HG02623 (cell line): ENCODE measurements around the gene PI4KA.

Experiments
- ATAC-seq: cut with Tn5 transposase; IDR thresholded peaks from one replicate; pipeline ENCODE4 v1.9.1; 2021; ENCODE audit warnings: moderate library complexity; ENCODE audit not compliant: unreplicated experiment

The PI4KA gene

DNA sequence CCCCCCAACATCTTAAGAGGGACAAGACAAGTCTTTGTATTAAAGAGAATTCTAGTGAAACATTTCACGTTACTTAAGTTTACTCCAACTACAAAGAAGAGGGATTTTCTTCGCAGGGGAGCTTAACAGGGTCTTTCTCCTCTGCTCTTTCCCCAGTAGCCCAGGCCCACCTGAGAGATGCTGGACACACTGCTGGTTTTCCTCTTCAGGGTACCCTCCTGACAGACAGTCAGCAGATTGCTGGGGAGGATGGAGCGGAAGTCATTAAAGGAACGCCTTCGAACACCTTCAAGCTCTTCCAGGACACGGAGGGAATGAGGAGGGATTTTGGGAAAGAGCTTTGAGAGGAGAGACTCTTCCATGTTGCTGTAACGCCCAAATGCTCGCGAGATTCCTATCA lies 39.1 kb downstream of the PI4KA start:
- no peak for ATAC-seq

DNA sequence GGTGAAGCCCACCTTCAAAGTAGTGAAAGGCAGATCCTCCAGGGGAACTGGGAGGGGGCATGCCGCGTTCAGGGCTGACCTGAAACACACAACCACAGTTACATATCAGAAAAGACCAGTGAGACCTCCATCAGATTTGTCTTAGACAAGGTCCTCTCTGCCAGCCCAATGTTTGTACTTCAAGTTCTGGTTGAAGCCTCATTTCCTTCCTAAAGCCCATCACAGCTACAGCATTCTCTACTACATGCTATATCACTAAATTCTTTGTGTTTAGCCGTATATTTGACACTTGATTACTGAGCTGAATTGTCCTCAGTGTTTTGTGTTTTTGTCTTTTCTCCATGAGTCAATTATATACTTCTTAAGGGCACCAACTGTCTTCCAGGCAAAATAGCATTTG lies 40.1 kb downstream of the PI4KA start:
- no peak for ATAC-seq

DNA sequence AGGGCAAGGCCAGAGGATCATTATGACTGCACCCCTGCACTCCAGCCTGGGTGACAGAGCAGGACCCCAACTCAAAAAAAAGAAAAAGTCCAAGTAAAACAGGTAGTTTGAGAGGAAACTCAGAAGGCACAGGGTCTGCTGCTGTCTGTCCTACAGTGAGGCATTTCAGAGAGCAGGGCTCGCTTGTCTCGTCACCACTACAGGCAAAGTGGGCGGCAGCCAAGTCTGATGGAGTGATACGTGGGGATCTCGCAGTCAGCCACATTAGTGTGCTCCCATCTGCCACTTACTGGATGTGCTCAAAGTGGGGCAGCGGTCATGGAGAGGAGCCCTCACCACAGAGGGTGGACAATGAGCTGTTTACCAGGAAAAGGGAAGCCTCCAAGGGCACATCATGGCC lies 42.1 kb downstream of the PI4KA start:
- ATAC-seq, result no peak

DNA sequence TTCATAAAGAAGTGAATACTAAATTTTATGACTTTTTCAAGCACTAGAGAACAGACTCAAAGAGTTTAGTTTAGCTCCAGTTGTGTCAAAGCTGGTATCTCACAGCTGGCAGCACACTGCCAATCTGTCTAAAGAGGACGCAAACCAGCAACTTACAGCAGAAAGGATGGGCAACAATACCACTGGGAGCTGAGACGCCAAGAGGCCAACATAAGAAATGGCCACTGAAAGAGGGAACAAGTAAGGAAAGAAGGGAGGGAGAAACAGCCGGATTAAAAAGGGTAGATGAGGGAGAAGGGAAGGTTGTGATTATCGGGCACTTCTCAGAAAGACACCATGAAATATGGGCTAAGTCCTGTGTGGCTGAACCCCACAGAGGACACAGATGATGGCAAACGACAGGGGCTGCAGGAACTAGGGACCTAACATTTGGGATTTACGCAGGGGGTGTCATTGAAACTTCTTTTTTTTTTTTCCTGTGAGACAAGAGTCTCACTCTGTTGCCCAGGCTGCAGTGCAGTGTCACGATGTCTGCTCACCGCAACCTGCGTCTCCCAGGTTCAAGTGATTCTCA lies 43.0 kb downstream of the PI4KA start:
- ATAC-seq, result no peak

DNA sequence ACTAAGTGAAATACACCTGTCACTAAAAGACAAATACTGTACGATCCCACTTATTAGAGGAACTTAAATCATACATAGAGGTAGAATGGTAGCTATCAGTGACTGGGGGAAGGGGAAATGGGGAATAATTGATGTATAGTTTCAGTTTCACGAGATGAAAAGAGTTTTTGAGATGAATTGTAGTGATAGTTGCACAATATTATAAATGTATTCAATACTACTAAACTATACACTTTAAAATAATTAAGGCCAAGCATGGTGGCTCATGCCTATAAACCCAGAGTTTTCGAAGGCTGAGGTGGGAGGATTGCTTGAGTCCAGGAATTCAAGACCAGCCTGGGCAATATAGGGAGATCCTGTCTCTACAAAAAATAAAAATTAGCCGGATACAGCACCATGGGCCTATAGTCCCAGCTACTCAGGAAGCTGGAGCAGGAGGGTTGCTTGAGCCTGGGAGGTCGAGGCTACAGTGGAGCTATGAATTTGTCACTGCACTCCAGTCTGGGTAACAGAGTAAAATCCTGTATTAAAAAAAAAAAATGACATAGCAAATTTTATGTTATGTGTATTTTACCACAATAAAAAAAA lies 44.3 kb downstream of the PI4KA start:
- no peak for ATAC-seq

DNA sequence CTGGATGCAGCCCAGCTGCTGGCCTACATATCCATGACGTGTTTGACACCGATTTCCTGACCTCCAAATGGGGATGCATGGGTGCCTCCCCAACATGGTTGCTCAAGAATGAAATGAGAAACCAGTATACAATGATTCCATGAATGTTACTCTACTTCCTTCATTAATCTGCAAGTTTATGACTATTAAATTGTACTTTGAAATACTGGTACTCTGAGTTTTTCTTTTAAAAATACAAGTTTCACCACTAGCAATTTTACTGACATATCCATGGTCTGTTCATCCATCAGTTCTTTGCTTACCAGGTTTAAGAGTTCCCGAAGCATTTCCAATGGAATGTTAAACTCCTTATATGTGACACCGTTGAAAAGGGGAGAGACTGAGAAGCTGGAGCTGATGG lies 45.6 kb downstream of the PI4KA start:
- ATAC-seq, result no peak

DNA sequence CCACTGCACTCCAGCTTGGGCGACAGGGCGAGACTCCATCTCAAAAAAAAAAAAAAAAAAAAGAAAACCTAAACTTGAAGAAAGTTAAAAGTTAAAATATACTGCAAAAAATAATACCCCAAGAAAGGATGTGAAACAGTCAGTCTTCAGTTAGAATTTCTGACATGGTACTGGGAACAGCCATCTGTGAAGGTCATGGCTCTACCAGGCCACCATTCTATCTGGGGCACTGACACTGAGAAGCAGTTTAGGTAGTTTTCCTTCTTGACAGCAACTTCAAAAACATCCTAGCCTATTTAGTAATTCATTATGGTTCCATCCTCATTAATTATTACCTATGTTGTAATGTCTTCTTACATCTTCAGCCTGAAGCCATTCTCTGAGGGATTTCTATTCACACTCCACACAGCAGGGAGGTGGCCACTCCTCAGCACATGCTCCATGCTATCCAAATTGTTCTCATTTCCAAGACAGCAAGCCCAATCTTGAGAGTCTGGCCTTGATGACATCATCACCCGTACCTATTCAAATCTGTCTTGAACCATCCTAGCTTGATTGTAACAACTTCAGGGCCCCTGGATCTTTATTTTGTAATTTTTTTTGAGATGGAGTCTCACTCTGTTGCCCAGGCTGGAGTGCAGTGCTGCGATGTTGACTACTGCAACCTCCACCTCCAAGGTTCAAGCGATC lies 46.5 kb downstream of the PI4KA start:
- ATAC-seq, result no peak

DNA sequence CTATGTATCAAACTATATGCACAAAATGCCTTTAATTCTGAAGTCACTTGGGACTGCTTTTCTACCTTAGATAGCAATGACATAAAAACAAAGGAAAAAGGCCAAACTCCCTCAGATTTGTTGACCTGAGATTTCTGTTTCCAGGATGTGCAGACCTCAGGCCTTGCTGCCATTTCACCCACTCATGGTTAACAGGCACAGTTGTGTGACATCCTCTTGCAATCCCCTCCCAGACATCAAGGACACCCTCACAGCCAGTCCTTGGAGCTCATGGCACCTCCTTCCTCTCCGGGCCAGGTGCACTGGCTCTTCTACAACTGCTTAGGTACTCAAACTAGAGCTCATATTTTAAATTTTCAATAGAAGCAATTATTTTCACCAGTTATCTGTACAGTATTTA lies 47.4 kb downstream of the PI4KA start:
- ATAC-seq, result no peak

DNA sequence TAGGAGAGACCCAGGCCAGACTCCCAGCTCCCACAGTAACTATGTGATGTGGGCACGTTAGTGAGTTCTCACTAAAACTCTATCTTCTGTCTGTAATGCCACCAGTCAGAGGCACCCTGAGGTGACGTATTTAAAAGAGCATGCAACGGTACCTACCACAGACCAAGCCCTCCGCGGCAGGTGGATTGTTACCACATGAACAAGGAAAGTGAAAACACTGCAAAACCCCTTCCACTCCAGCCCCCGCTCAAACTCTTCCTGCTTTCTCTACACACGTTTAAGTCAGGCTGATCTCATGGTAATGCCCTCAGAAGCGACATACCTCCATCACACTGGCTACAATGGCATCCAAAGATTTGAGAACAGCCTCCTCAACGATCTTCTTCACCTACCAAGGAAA lies 48.0 kb downstream of the PI4KA start:
- no peak for ATAC-seq

DNA sequence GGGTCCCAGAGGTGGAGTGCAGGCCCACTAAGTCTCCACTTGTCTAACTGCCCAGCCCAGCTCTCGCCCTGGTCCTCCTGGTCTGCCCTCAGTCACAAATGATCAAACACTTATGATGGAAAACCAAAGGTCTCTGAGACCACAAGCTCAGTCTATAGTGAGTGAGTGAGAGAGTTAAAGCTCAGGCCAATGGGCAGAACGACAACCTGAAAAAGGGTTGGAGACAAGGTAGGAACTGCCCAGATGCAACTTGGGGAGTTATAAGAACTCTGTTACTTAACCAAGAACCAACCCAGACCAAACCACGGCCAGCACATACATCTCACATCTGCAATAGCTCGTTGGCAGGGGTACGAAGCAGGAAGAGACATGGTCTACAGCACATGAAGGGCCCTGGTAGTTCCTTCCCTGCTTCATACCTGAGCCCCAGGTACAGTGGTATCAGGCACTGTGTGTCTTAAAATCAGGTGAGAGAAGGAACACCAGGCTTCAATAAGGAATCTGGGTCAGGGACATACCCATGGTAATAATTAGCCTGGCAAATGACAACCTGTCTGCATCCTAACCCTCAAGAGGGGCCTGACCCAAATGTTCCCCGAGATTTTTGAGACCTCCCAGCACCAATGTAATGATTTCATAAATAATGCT lies 48.9 kb downstream of the PI4KA start:
- no peak for ATAC-seq

DNA sequence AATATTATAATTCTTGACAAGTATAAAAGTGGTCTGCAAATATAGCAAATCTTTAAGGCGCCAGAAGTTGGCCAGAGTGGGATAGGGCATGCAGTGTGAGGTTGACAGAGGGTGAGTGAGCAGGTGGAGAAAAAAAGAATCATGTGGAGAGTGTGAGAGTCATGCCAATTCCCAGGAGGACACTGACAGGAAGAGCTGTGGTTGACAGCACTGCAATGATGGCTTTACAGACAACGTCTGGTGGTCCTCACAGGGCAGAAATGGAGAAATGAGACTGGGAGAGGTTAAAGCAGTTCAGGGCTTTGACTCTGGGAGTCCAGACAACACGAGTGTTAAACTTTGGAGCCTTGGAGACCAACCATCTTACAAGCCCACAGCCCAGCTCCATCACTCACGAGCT lies 49.8 kb downstream of the PI4KA start:
- ATAC-seq, result no peak

DNA sequence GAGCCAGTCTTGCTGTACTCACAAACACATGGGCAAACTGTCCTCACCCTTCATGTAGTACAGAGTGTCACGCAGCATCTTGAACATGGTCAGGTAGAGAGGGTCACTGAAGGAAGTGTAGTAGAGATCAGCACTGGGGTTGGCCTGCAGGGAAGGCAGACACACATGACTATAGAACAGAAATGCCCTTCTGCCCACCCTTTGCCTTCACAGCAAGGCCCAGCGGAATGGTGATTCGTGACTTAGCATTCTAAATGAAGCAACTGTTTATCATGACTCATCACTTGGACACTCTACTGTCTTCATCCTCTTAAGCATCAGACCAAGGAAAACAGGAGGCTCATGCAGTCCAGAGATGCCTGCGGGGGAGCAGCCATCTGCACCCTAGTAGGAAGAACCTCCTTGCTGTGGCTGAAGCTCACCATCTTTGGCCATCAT lies 51.3 kb downstream of the PI4KA start:
- no peak for ATAC-seq

DNA sequence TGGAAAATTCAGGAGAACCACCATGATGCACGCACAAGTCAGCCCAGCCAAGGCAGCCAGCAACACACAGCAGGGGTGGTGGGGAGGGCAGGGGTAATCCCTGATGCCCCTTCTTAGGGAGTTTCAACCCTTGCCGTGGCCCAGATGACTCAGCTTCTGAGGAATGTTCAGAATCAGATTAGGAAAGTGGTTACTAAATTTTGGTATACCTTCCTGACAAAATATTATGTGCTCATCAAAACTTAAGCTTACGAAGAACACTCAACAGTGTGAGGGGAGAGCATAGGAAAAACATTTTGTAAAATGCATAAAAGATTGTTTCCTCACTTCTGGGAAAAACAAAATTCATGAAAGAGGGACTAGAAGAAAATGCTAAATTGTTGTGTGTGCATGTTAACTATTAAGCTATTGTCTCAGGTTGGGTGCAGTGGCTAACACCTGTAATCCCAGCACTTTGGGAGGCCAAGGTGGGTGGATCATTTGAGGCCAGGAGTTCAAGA lies 52.6 kb downstream of the PI4KA start:
- ATAC-seq, result no peak

DNA sequence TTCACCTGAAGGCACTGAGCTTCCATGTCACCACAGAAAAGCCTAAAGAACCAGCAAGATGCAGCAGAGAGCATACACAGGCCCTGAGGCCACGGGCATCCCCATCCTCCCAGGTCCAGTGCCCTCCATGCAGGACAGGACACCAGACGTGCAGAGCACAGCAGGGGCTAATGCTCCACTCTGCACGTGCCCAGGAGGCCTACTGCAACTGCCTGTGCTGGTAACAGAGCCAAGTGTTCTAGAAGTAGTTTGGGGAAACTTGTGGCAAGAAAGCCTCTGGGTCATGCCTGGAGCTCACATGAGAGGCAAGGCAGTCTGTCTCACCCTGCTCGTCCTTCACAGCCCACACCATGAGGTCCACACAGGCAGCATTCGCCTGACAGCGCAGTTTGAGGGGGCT lies 54.0 kb downstream of the PI4KA start:
- no peak for ATAC-seq

DNA sequence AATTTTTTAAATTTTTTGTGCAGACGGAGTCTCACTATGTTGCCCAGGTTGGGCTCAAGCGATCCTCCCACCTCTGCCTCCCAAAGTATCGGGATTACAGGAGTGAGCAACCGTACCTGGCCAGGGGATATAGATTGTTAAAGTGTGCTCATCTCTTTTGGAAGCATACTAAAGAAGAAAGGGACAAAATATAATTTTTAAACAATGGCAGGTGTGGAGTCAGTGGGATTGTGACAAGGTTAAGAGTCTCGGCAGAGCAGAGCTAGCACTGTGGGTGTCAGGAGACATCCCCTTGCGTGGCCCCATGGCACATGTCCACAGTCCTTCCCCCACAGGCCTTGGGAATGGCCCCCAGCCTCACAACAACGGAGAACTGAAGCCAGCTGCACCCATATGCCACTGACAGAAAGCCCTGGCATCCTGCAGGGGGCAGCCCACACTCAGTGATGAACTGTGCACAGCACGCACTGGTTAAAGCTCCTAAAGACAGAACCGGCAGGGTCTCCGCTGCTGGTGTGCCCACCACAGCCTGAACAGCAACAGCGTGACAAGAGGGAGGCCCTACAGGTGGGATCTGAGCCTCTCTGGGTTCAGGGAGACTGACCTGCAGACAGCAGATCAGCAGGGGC lies 54.8 kb downstream of the PI4KA start:
- ATAC-seq, result no peak

DNA sequence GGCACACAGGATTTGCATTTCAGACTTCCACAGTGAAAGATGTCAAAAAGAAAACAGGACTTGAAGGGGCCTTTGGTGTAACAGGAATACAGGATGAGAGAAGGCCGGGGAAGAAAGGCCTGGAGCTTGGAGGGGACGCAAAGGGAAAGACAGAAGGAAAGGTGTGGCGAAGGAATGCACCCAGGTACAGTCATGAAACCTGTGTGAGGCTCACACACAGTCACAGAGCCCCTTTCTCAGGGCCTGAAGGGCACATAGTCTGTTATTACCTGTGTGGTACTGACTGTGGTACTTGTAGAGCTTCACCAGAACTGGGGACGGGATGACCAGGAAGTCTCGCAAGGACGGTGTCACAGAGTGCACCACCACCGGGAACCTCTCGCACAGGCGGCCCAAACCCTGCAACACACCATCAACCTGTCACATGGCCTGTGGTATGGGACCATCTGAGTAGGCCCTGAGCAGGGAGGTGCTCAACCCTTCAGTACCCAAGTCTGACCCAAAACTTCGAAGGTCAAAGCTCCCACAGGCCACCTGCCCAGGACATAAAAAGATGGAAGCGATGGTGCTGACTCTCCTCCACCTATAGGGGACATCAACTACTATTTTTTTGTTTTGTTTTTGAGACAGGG lies 55.6 kb downstream of the PI4KA start:
- no peak for ATAC-seq

DNA sequence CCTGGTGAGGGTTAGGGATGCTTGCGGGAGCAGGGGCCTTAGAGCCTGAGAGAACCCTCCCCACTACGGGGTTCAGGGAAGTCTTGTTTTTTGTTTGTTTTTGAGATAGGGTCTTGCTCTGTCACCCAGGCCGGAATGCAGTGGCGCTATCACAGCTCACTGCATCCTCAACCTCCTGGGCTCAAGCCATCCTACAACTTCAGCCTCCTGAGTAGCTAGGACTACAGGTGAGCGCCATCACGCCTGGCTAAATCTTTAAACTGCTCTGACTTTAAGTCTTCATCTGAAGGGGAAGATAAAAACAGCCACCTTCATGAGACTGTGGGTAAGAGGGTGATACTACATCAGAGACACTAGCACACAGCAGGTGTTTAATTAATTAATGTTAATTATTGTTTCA lies 56.2 kb downstream of the PI4KA start:
- no peak for ATAC-seq

DNA sequence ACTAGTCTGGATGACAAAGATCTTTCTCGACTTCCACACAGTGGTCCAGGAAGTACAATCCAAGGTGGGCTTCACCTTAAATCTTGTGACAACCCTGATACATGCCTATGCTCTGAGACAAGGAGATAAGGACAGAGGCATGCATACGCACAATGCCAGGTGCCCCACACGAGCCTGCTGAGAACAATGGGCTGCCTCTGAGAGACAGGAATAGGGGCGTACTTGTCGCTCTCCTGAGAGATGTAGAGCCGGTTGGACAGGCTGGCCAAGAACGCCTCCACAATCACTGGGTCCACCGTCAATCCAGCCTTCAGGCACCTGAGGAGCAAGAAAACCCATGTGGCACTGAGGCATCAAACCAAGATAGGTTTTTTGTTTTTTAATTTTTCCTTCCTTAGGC lies 59.2 kb downstream of the PI4KA start:
- no peak for ATAC-seq

DNA sequence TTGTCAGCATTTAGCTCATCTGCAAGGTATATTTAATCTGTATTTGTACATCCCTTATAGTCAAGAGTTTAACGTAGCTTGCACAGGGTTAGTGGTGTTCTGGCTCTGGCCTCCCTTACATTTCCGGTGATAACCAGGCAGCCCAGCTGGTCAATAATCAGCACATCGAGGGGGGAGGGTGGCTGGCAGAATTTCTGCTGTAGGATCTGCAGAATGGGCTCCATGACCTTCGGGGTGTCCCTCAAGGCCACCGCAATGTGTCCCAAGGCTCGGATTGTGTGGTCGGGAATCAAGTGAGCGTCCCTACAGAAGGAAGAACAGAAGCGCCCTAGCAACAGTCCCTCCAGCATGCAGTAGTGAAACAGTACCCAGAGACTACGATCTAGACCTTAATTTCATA lies 59.6 kb downstream of the PI4KA start:
- no peak for ATAC-seq

DNA sequence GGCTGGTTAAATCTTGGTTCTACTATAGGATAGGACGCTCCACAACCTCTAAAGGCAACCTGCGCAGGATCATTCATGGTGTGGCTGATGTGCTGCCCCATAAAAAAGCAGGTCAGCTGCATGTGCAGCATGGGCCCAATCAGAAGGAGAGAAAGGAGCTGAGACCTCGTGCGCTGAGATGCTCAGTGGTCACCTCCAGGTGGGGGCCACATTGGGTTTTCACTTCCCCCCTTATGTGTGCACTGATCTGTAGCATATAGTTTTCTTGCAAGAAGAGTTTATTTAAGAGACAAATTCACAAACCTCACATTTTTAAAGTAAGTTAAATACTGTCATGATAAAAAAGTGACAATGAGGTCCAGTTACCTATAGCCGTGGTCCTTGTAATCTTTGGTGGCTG lies 60.4 kb downstream of the PI4KA start:
- ATAC-seq, result no peak

DNA sequence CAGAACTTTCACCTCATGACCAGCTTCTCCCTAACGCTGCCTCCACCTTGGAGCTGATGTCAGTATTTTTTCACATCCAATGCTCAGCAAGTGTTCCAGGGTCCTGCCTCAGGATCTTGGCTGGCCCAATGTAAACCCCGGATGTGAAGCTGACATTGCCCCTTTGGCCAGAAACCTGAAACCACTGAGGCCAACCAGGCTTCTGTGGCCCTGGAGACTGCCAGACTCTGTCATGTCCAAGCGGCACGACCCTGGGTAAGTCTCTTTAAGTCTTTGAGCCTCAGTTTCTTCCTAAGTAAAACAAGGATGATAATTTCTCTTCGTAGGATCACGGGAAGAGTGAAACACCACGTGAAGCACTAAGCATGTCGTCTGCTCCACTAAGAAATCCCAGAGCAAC lies 61.9 kb downstream of the PI4KA start:
- no peak for ATAC-seq
